DMS114 treated with DMSO at 0.1 percent for 48 hours (cell line): Measurements from ENCODE around the gene KAT6B.

ENCODE experiments used
- DNase-seq: peaks from one replicate; lab custom pipeline; 2025; ENCODE audit not compliant: unreplicated experiment; lab: John Stamatoyannopoulos, UW

KAT6B gene

GRCh38 chr10:75008952-75009351 lies 182.6 kb downstream of the KAT6B start:
- DNase-seq: no peak

- no peak for DNase-seq
Observed at GRCh38 chr10:75009426-75009825, 183.0 kb downstream of the KAT6B start.

- no peak for DNase-seq
Observed at GRCh38 chr10:75010373-75010772, 184.0 kb downstream of the KAT6B start.

- no peak for DNase-seq
Observed at GRCh38 chr10:75011221-75011620, 184.8 kb downstream of the KAT6B start.

- DNase-seq: no peak
Observed at GRCh38 chr10:75012471-75012870, 186.1 kb downstream of the KAT6B start.

GRCh38 chr10:75013007-75013406 lies 186.6 kb downstream of the KAT6B start:
- DNase-seq: no peak

GRCh38 chr10:75013522-75013921 lies 187.1 kb downstream of the KAT6B start:
- no peak for DNase-seq

- DNase-seq: no peak
Observed at GRCh38 chr10:75014516-75015230, 188.3 kb downstream of the KAT6B start.

- DNase-seq: no peak
Observed at GRCh38 chr10:75015442-75015841, 189.0 kb downstream of the KAT6B start.

GRCh38 chr10:75016325-75016724 lies 189.9 kb downstream of the KAT6B start:
- no peak for DNase-seq

- DNase-seq: no peak
Observed at GRCh38 chr10:75018251-75018650, 191.9 kb downstream of the KAT6B start.

- no peak for DNase-seq
Observed at GRCh38 chr10:75018686-75019307, 192.4 kb downstream of the KAT6B start.

- DNase-seq: no peak
Observed at GRCh38 chr10:75019370-75019769, 193.0 kb downstream of the KAT6B start.

- DNase-seq: no peak
Observed at GRCh38 chr10:75020168-75020567, 193.8 kb downstream of the KAT6B start.

- no peak for DNase-seq
Observed at GRCh38 chr10:75021379-75022249, 195.2 kb downstream of the KAT6B start.

GRCh38 chr10:75023074-75023473 lies 196.7 kb downstream of the KAT6B start:
- no peak for DNase-seq

- DNase-seq: no peak
Observed at GRCh38 chr10:75024971-75025523, 198.6 kb downstream of the KAT6B start.

GRCh38 chr10:75028049-75028448 lies 201.6 kb downstream of the KAT6B start:
- no peak for DNase-seq

GRCh38 chr10:75028748-75029147 lies 202.3 kb downstream of the KAT6B start:
- no peak for DNase-seq

GRCh38 chr10:75029420-75029819 lies 203.0 kb downstream of the KAT6B start:
- no peak for DNase-seq

GRCh38 chr10:75029857-75030256 lies 203.5 kb downstream of the KAT6B start:
- no peak for DNase-seq

- no peak for DNase-seq
Observed at GRCh38 chr10:75030371-75030770, 204.0 kb downstream of the KAT6B start.
